SK-N-MC (cell line): ENCODE results near the gene CACNB2.
"Not testable (repeated sequence)": the region's sequence is repeated elsewhere in the genome, so short reads cannot be mapped to it uniquely, and the experiment has no call there.

Experiments used
- DNase-seq: peaks from one replicate; pipeline ENCODE4 v3.0.0-alpha.2; 2011; ENCODE audit warnings: low read depth, low spot score
- H3K27ac ChIP-seq: fragments of 200-600 bp; sonication (generic); 2 replicates; pipeline ENCODE4 v1.5.1; 2016; ENCODE audit warnings: mixed run types
- H3K36me3 ChIP-seq: fragments of 200-600 bp; sonication (generic); 2 replicates; pipeline ENCODE4 v1.6.1; 2017; ENCODE audit warnings: antibody characterized with exemption, low read length, mixed read lengths; ENCODE audit not compliant: insufficient read depth
- H3K4me3 ChIP-seq: fragments of 200-600 bp; sonication (generic); 2 replicates; pipeline ENCODE4 v1.5.1; 2016
- H3K9ac ChIP-seq: fragments of 200-600 bp; sonication (generic); 2 replicates; pipeline ENCODE4 v1.8.0; 2017; ENCODE audit warnings: mixed run types, mixed read lengths; ENCODE audit not compliant: insufficient read length
- H3K9me3 ChIP-seq: fragments of 200-600 bp; sonication (generic); 2 replicates; pipeline ENCODE4 v1.6.1; 2017; ENCODE audit warnings: low read depth, mild to moderate bottlenecking, antibody characterized with exemption, low read length, moderate library complexity, mixed read lengths
- EZH2 ChIP-seq: fragments of 200-600 bp; sonication (generic); IDR thresholded peaks from one replicate; pipeline ENCODE4 v1.6.1; 2017; ENCODE audit warnings: antibody characterized with exemption
- FOXP2 ChIP-seq: optimal IDR thresholded peaks from 2 replicates; pipeline ENCODE3; 2011; ENCODE audit warnings: mild to moderate bottlenecking, moderate library complexity; ENCODE audit not compliant: insufficient read depth; ENCODE audit errors: extremely low read length, control extremely low read depth
- POLR2AphosphoS5 ChIP-seq: IDR thresholded peaks from 2 replicates; pipeline ENCODE4 v1.6.1; 2012; ENCODE audit warnings: mild to moderate bottlenecking, low read depth, low read length, borderline replicate concordance

The CACNB2 gene

DNA sequence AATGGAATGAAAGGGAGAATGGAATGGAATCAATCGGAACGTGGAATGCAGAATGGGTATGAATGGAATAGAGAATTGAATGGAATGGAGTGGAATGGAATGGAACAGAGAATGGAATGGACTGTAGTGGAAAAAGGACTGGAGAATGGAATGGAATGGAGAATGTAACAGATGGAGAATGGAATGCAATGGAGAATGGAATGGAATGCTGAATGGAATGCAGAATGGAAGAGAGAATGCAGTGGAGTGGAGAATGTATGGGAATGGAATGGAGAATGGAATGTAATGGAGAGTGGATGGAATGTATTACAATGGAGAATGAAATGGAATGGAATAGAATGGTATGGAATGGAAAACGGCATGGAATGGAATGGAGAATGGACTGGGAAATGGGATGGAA, 414.3 kb downstream of the CACNB2 start:
- no peak for DNase-seq
- no peak overlapping the region for H3K4me3 ChIP-seq
- H3K27ac ChIP-seq: no peak overlapping the region
- H3K9me3 ChIP-seq: no peaks in the 10 kb centered on the region
- no peak for TF ChIP-seq EZH2
- TF ChIP-seq FOXP2: no peak
- no peak for TF ChIP-seq POLR2AphosphoS5
- H3K36me3 ChIP-seq: no peaks in the 10 kb centered on the region; the same call in 1 of the 2 replicates
- H3K9ac ChIP-seq: no peak overlapping the region

DNA sequence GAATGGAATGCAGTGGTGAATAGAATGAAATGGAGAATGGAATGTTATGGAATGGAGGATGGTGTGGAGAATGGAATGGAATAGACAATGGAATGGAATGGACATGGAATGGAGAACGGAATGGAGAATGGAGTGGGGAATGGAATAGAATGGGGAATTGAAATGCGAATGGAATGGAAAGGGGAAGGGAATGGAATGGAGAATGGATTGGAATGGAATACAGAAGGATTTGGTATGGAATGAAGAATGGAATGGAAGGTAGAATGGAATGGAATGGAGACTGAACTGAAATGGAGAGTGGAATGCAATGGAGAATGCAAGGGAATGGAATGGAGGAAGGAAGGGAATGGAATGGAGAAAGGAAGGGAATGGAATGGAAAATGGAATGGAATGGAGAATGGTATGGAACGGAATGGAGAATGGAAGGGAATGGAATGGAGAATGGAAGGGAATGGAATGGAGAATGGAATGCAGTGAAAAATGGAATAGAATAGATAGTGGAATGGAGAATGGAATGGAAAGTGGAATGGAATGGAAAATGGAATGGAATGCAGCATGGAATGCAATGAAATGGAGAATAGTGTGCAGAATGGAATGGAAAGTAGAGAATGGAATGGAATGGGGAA, 416.4 kb downstream of the CACNB2 start:
- no peaks in the 10 kb centered on the region for H3K9me3 ChIP-seq
- DNase-seq: no peak
- no peak for TF ChIP-seq EZH2
- no peak for TF ChIP-seq FOXP2
- TF ChIP-seq POLR2AphosphoS5: no peak
- no peak overlapping the region for H3K9ac ChIP-seq
- no peak overlapping the region for H3K27ac ChIP-seq
- H3K4me3 ChIP-seq: no peak overlapping the region
- no peaks in the 10 kb centered on the region; the same call in 1 of the 2 replicates for H3K36me3 ChIP-seq

DNA sequence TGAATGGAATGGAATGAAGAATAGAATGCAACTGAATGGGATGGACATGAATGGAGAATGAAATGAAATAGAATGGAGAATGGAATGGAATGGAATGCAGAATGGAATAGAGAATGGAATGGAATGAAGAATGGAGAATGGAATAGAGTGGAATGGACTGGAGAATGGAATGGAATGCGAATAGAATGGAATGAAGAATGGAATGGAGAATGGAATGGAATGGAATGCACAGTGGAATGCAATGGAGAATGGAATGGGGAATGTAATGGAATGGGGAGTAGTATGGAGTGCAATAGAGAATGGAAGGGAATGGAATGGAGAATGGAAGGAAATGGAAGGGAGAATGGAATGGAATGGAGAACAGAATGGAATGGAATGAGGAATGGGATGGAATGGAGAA, 417.7 kb downstream of the CACNB2 start:
- H3K9me3 ChIP-seq: no peaks in the 10 kb centered on the region

DNA sequence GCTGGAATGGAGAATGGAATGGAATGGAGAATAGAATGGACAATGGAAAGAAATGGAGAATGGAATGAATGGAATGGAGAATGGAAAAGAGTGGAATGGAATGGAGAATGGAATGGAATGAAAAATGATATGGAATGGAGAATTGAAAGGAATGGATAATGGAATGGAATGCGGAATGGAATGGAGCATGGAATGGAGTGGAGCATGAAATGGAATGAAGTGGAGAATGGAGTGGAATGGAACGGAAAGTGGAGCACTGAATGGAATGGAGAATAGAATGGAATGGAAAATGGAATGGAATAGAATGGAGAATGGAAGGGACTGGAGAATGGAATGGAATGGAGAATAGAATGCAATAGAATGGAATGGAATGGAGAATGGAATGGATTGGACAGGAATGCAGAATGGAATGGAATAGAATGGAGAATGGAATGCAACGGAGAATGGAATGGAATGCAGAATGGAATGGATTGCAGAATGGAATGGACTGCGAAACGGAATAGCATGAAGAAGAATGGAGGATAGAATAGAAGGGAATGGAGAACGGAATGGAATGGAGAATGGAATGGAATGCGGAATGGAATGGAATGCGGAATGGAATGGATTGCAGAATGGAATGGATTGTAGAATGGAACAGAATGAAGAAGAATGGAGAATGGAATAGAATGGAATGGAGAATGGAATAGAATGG, 421.8 kb downstream of the CACNB2 start:
- no peak overlapping the region for H3K4me3 ChIP-seq
- no peaks in the 10 kb centered on the region; the same call in 1 of the 2 replicates for H3K36me3 ChIP-seq
- no peaks in the 10 kb centered on the region for H3K9me3 ChIP-seq
- no peak for DNase-seq
- H3K9ac ChIP-seq: no peak overlapping the region
- no peak for TF ChIP-seq EZH2
- no peak for TF ChIP-seq FOXP2
- no peak for TF ChIP-seq POLR2AphosphoS5
- no peak overlapping the region for H3K27ac ChIP-seq

More for the DNA sequence above, 417.7 kb downstream of the CACNB2 start:
- no peak overlapping the region for H3K27ac ChIP-seq
- H3K36me3 ChIP-seq: no peaks in the 10 kb centered on the region; the same call in 1 of the 2 replicates
- no peak for DNase-seq
- H3K9ac ChIP-seq: no peak overlapping the region
- H3K4me3 ChIP-seq: no peak overlapping the region
- TF ChIP-seq FOXP2 (no peak), EZH2 (no peak), POLR2AphosphoS5 (no peak)

DNA sequence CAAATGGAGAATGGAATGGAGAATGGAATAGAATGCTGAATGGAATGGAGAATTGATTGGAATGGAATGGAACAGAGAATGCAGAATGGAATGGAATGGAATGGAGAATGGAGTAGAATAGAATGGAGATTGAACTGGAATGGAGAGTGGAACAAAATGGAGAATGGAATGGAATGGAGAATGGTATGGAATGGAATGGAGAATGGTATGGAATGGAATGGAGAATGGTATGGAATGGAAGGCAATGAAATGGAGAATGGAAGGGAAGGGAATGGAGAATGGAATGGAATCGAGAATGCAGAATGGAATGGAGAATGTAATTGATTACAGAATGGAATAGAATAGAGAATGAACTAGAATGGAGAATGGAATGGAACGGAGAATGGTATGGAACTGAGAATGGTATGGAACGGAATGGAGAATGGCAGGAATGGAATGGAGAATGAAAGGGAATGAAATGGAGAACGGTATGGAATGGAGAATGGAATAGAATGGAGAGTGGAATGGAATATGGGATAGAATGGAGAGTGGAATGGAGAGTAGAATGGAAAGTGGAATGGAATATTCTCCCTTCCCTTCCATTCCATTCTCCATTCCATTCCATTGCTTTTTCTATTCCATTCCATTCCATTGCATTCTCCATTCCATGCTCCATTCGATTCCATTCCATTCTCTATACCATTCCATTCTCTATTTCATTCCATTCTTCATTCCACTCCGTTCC, 422.9 kb downstream of the CACNB2 start:
- Histone ChIP-seq H3K9me3 (no peaks in the 10 kb centered on the region), H3K36me3 (no peaks in the 10 kb centered on the region; the same call in 1 of the 2 replicates), H3K4me3 (no peak overlapping the region), H3K9ac (no peak overlapping the region), H3K27ac (no peak overlapping the region)
- DNase-seq: no peak
- TF ChIP-seq EZH2: no peak
- no peak for TF ChIP-seq POLR2AphosphoS5
- no peak for TF ChIP-seq FOXP2

DNA sequence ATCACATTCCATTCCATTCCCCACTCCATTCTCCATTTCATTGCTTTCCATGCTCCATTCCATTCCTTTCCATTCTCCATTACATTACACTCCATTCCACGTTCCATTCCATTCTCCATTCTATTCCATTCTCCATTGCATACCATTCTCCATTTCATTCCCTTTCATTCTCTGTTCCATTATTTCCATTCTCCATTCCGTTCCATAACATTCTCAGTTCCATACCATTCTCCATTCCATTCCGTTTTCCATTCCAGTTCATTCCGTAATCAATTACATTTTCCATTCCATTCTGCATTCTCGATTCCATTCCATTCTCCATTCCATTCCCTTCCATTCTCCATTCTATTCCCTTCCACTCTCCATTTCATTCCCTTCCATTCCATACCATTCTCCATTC, 424.8 kb downstream of the CACNB2 start:
- TF ChIP-seq POLR2AphosphoS5: no peak
- Histone ChIP-seq H3K27ac (no peak overlapping the region), H3K4me3 (no peak overlapping the region), H3K36me3 (no peaks in the 10 kb centered on the region), H3K9ac (no peak overlapping the region), H3K9me3 (no peaks in the 10 kb centered on the region)
- no peak for DNase-seq

DNA sequence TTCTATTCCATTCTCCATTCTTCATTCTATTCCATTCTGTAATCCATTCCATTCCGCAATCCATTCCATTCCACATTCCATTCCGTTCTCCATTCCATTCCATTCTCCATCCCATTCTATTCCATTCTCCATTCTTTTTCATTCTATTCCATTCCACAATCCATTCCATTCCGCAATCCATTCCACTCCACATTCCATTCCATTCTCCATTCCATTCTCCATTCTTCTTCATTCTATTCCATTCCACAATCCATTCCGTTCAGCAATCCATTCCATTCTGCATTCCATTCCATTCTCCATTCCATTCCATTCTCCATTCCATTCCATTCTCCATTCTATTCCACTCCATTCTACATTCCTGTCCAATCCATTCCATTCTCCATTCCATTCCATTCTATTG, 426.0 kb downstream of the CACNB2 start:
- H3K36me3 ChIP-seq: no peaks in the 10 kb centered on the region

DNA sequence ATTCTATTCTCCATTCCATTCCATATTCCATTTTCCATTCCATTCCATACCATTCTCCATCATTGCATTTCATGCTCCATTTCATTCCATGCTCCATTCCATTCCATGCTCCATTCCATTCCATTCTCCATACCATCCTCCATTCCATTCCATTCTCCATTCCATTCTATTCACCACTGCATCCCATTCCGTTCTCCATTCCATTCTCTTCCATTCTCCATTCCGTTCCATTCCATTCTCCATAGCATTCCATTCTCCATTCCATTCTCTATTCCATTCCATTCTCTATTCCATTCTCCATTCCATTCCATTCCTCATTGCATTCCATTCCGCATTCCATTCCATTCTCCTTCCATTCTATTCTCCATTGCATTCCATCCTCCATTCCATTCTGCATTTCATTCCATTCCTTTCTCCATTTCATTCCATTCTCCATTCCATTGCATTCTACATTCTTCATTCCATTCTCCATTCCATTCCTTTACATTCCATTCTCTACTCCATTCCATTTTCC, 427.2 kb downstream of the CACNB2 start:
- Histone ChIP-seq H3K27ac (no peak overlapping the region), H3K36me3 (no peaks in the 10 kb centered on the region), H3K9me3 (no peaks in the 10 kb centered on the region), H3K9ac (no peak overlapping the region), H3K4me3 (no peak overlapping the region)
- TF ChIP-seq FOXP2 (no peak), POLR2AphosphoS5 (no peak), EZH2 (no peak)
- no peak for DNase-seq

More for the DNA sequence above, 426.0 kb downstream of the CACNB2 start:
- no peak overlapping the region for H3K4me3 ChIP-seq
- H3K9me3 ChIP-seq: no peaks in the 10 kb centered on the region
- H3K27ac ChIP-seq: no peak overlapping the region
- no peak for DNase-seq
- no peak overlapping the region for H3K9ac ChIP-seq
- TF ChIP-seq EZH2: no peak
- no peak for TF ChIP-seq FOXP2
- TF ChIP-seq POLR2AphosphoS5: no peak

DNA sequence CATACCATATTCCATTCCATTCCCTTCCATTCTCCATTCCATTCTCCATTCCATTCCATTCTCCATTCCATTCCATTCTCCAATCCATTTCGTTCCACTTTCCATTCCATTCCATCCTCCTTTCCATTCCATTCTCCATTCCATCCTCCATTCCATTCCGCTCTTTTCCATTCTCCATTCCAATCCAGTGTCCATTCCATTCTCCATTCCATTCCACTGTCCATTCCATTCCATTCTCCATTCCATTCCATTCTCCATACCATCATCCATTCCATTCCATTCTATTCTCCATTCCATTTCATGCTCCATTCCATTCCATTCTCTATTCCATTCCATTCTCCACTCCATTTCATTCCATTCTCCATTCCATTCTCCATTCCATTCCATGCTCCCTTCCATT, 430.2 kb downstream of the CACNB2 start:
- not testable (repeated sequence) for H3K36me3 ChIP-seq, H3K9ac ChIP-seq, H3K4me3 ChIP-seq, DNase-seq, H3K9me3 ChIP-seq, H3K27ac ChIP-seq
